Kidney (tissue), 14 donors: Measurements from ENCODE around the gene AKR1A1. TPM values are rescaled to one million over a fixed set of nuclear protein-coding genes. Genes with fewer than 3 reads are reported as not detected.
A peak's percentile ranks its signal among the peaks of the same experiment; 100 is the strongest.

Experiments
- DNase-seq, 5 donors: peaks; one replicate each; pipeline ENCODE4 v3.0.0-alpha.2; 2013 to 2020
- FAIRE-seq: peaks from 2 replicates; lab custom pipeline; 2012; peaks lifted over from hg19 to GRCh38; lab: Jason Lieb, UNC
- H3K27ac ChIP-seq, 2 donors: one replicate each; pipeline ENCODE4 v1.7.0; 2013; ENCODE audit warnings: low read depth in 2 of 2, low read length in 2 of 2, inconsistent platforms in 1 of 2
- H3K27me3 ChIP-seq: one replicate; pipeline ENCODE4 v1.7.1; 2013; ENCODE audit warnings: low read length, inconsistent platforms; ENCODE audit not compliant: control insufficient read depth, insufficient read depth
- H3K36me3 ChIP-seq, 3 donors: one replicate each; pipeline versions ENCODE4 v1.7.0 to v1.7.1; 2013; ENCODE audit warnings: low read length in 3 of 3, control low read depth in 1 of 3, inconsistent platforms in 1 of 3; ENCODE audit not compliant: insufficient read depth in 3 of 3, control insufficient read depth in 2 of 3
- H3K4me1 ChIP-seq, 3 donors: one replicate each; pipeline versions ENCODE4 v1.7.0 to v1.7.1; 2013; ENCODE audit warnings: low read length in 3 of 3, inconsistent platforms in 1 of 3, low read depth in 1 of 3; ENCODE audit not compliant: control insufficient read depth in 2 of 3, insufficient read depth in 2 of 3
- H3K4me3 ChIP-seq, 3 donors: one replicate each; pipeline versions ENCODE4 v1.7.0 to v1.8.1; 2013; ENCODE audit warnings: low read length in 3 of 3, control low read depth in 1 of 3, inconsistent platforms in 1 of 3
- H3K9ac ChIP-seq, 3 donors: one replicate each; pipeline versions ENCODE4 v1.7.0 to v1.7.1; 2013; ENCODE audit warnings: low read length in 3 of 3, control low read depth in 1 of 3, inconsistent platforms in 1 of 3
- H3K9me3 ChIP-seq, 3 donors: one replicate each; pipeline versions ENCODE4 v1.7.0 to v1.7.1; 2013; ENCODE audit warnings: low read length in 3 of 3, control low read depth in 1 of 3, inconsistent platforms in 1 of 3; ENCODE audit not compliant: control insufficient read depth in 2 of 3, insufficient read depth in 1 of 3
- CTCF ChIP-seq: IDR thresholded peaks from 3 replicates; pipeline ENCODE4 v1.5.1; 2012; ENCODE audit warnings: mild to moderate bottlenecking, moderate library complexity, borderline replicate concordance; ENCODE audit not compliant: insufficient read depth; ENCODE audit errors: extremely low read depth
- intact Hi-C: fragments of 100-400 bp; cut with DNase I; formaldehyde crosslinking; loops from one replicate; pipeline ENCODE4 v1.11.1; 2022
- polyA plus RNA-seq: library from polyadenylated mRNA; stranded (reverse); fragments of 350-450 nt; fragmentation: Illumina TruSeq; extraction: RNeasy Lipid Tissue Mini Kit (QIAGEN cat#74804); gene quantifications from one replicate; pipeline ENCODE4 v1.2.3, GENCODE V29; 2014; ENCODE audit warnings: low read depth, low replicate concordance; ENCODE audit not compliant: insufficient read depth
- total RNA-seq: library from RNA; stranded (reverse); fragmentation: NEBNext Ultra II Directional; extraction: Animal tissue kit (Norgen Biotek cat#: 25700); gene quantifications from one replicate; pipeline ENCODE4 v1.2.1, GENCODE V29; 2021
- donor health status: control.
- donor health status: control.
- donor health status: control.
- donor health status: control.
- donor health status: control.
- donor health status: DM: yes; HTN: yes; CAD: no.
- donor health status: Normal renal cell carcinoma (clear cell type).

AKR1A1 gene
- total and polyA plus RNA-seq, 2 donors from 2014 or later = 147 to 431 TPM

DNA sequence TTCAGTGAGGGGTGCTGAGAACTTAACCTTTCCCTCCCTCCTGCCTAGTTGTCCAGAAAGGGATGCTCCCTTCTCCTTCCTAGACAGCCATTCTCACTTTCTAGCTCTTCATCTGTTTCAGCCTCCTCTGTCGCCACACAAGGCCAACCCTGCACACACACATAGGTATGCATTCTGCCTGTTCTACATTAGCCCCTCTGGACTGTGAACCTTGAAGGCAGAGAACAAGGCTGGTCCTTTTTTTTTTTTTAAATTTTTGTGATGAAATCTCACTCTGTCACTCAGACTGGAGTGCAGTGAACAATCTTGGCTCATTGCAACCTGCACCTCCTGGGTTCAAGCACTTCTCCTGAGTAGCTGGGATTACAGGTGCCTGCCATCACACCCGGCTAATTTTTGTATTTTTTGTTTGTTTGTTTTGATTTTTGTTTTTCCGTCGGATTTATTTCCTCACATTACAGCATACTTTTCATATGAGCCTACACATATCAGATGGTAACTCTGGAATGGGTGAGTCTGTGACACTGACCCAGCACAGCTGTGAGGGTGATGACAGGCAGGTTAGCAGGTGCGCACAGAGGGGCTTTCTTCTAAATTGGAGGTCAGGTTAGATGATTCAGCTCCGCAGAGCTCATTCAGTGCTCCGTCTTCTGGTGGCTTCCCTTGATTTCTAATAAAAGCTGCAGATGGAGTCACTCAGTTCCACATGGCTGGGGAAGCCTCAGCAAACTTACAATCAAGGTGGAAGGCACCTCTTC is 4.9 kb upstream of the AKR1A1 start:
- FAIRE-seq (no peak), DNase-seq (no peak)
- Histone ChIP-seq H3K27ac (no peak overlapping the region), H3K4me1 (peaks cover 3 to 6% (median 3%) of the 10 kb centered on the region in 3 donors), H3K27me3 (no peaks in the 10 kb centered on the region), H3K36me3 (no peaks in the 10 kb centered on the region), H3K9ac (no peak overlapping the region), H3K9me3 (no peaks in the 10 kb centered on the region), H3K4me3 (no peak overlapping the region)
- intact Hi-C loops = no loop called here
- TF ChIP-seq CTCF = no peak

- Histone ChIP-seq H3K4me3 (peak overlapping the region; percentile 84 to 97 (median 94)), H3K27ac (no peak overlapping the region), H3K9ac (peak overlapping the region; percentile 80 to 93 (median 89)), H3K27me3 (no peaks in the 10 kb centered on the region), H3K4me1 (peaks cover 4 to 11% (median 9%) of the 10 kb centered on the region in 3 donors), H3K36me3 (peaks cover 0 to 5% (median 0%) of the 10 kb centered on the region in 3 donors), H3K9me3 (no peaks in the 10 kb centered on the region)
- DNase-seq (no peak), FAIRE-seq (no peak)
- intact Hi-C loops = no loop called here
- TF ChIP-seq CTCF = no peak
Observed at GRCh38 chr1:45551684-45552083, 1.1 kb downstream of the AKR1A1 start.

GRCh38 chr1:45552331-45552730 is 1.7 kb downstream of the AKR1A1 start:
- peaks cover 4 to 13% (median 9%) of the 10 kb centered on the region in 3 donors for H3K4me1 ChIP-seq
- no peaks in the 10 kb centered on the region for H3K27me3 ChIP-seq
- peak overlapping the region in 1 of 3 donors; percentile 15 for H3K9ac ChIP-seq
- intact Hi-C loops = no loop called here
- H3K36me3 ChIP-seq = peaks cover 0 to 5% (median 0%) of the 10 kb centered on the region in 3 donors
- H3K4me3 ChIP-seq = peak overlapping the region in 2 of 3 donors; percentile 19 to 45
- H3K27ac ChIP-seq = peak overlapping the region in 1 of 2 donors; percentile 63
- FAIRE-seq = no peak
- peak in 1 of 5 donors; percentile 41 for DNase-seq
- H3K9me3 ChIP-seq = no peaks in the 10 kb centered on the region
- no peak for TF ChIP-seq CTCF
